HepG2 (cell line): Measurements from ENCODE around the gene MTCH1. TPM values are rescaled to one million over a fixed set of nuclear protein-coding genes. Genes with fewer than 3 reads are reported as not detected.
"Not testable (repeated sequence)": the region's sequence is repeated elsewhere in the genome, so short reads cannot be mapped to it uniquely, and the experiment has no call there.

Experiments
- ATAC-seq: fragments of 200-7000 bp; cut with Tn5 transposase; 3 replicates; pipeline ENCODE4 v1.9.1; 2020; ENCODE audit warnings: mild to moderate bottlenecking, moderate library complexity
- BruUV-seq: library from RNA; stranded (reverse); fragments of 400-500 nt; replicated peaks from 2 replicates; lab custom pipeline; 2021; lab: Mats Ljungman, UMichigan
- CTCF ChIA-PET: fragments of 300-600 bp; formaldehyde crosslinking; extraction: SDS; loops from one replicate; lab custom pipeline; 2021; ENCODE audit warnings: low total read pairs, inconsistent platforms, low intra/inter-chr PET ratio; lab: Yijun Ruan, JAX
- POLR2A ChIA-PET: fragments of 350-600 bp; sonication (Branson Sonifier 250); formaldehyde crosslinking; loops from one replicate; lab custom pipeline; 2020; ENCODE audit warnings: antibody characterized with exemption, inconsistent platforms; lab: Yijun Ruan, JAX
- DNase-seq: peaks from one replicate; pipeline ENCODE4 v3.0.0-alpha.2; 2015; ENCODE audit warnings: low spot score
- FAIRE-seq: peaks from 3 replicates; lab custom pipeline; 2011; peaks lifted over from hg19 to GRCh38; lab: Jason Lieb, UNC
- H2AFZ ChIP-seq: one replicate; pipeline ENCODE4 v1.6.1; 2011; ENCODE audit warnings: low read length, inconsistent platforms
- H3K27ac ChIP-seq: fragments of 300-600 bp; 3 replicates; pipeline ENCODE4 v1.8.0; 2011; ENCODE audit warnings: mixed run types, mild to moderate bottlenecking, mixed read lengths, low read length, inconsistent platforms; ENCODE audit not compliant: insufficient read depth; ENCODE audit errors: extremely low read length
- H3K27me3 ChIP-seq, 2 experiments: fragments of 200-600 bp in 1 of 2; 2 replicates in 1 of 2; 3 replicates in 1 of 2; pipeline versions ENCODE4 v1.6.0 to v1.8.0; 2011; ENCODE audit warnings: low read length in 2 of 2, mild to moderate bottlenecking in 2 of 2, moderate library complexity in 2 of 2, inconsistent platforms in 1 of 2; ENCODE audit not compliant: insufficient read depth in 2 of 2, control insufficient read depth in 1 of 2
- H3K36me3 ChIP-seq, 2 experiments: fragments of 200-600 bp in 1 of 2; replicated peaks in 1 of 2; 2 replicates in 1 of 2; 3 replicates in 1 of 2; pipeline versions ENCODE4 v1.5.1 to v1.8.0; 2011; ENCODE audit warnings: low read length in 2 of 2, inconsistent platforms in 1 of 2; ENCODE audit not compliant: insufficient read depth in 2 of 2, control insufficient read depth in 1 of 2
- H3K4me1 ChIP-seq: 2 replicates; pipeline ENCODE4 v1.5.1; 2012; ENCODE audit warnings: low read length, inconsistent platforms; ENCODE audit not compliant: insufficient read depth
- H3K4me2 ChIP-seq: 2 replicates; pipeline ENCODE4 v1.6.0; 2011; ENCODE audit warnings: low read depth, low read length, inconsistent platforms
- H3K4me3 ChIP-seq, 3 experiments: fragments of 200-600 bp in 1 of 3; sonication (generic), shearing (Covaris generic) in 1 of 3; replicated peaks in 1 of 3; 2 replicates each; pipeline ENCODE4 v1.5.1; 2011 to 2016; ENCODE audit warnings: low read length in 3 of 3, inconsistent platforms in 2 of 3, low read depth in 2 of 3, mild to moderate bottlenecking in 2 of 3, control low read depth in 1 of 3, mixed read lengths in 1 of 3; ENCODE audit not compliant: insufficient read depth in 1 of 3
- H3K79me2 ChIP-seq: one replicate; pipeline ENCODE4 v1.6.1; 2011; ENCODE audit warnings: low read length, inconsistent platforms; ENCODE audit not compliant: insufficient read depth
- H3K9ac ChIP-seq: 2 replicates; pipeline ENCODE4 v1.6.0; 2011; ENCODE audit warnings: mild to moderate bottlenecking, low read depth, low read length, inconsistent platforms; ENCODE audit not compliant: insufficient read depth
- H3K9me3 ChIP-seq: 2 replicates; pipeline ENCODE4 v1.5.1; 2012; ENCODE audit warnings: mild to moderate bottlenecking, low read length
- H4K20me1 ChIP-seq: 2 replicates; pipeline ENCODE4 v1.6.0; 2011; ENCODE audit warnings: inconsistent platforms, mild to moderate bottlenecking, low read length, moderate library complexity; ENCODE audit not compliant: insufficient read depth
- ZC3H13 ChIP-seq: sonication (generic); formaldehyde crosslinking; IDR thresholded peaks from 2 replicates; pipeline ENCODE4 v1.8.1; 2023; ENCODE audit warnings: mild to moderate bottlenecking, missing genetic modification reagents, moderate library complexity
- WGBS: methylation state at CpG from one replicate; pipeline ENCODE4 v1.1.6; 2017; ENCODE audit warnings: low lambda C conversion rate; 5-methylcytosine and 5-hydroxymethylcytosine counted together
- in situ Hi-C: cut with HindIII; loops from 2 replicates; pipeline ENCODE4 v1.10.0; 2017; ENCODE audit warnings: low pct_unique_long_range_greater_than_20kb; ENCODE audit not compliant: extremely low pct_ligation_motif_present
- intact Hi-C: fragments of 100-400 bp; cut with micrococcal nuclease; formaldehyde crosslinking; loops from one replicate; pipeline ENCODE4 v1.10.0; 2022; ENCODE audit not compliant: unreplicated experiment
- polyA plus RNA-seq, 8 experiments: library from polyadenylated mRNA; depleted of rRNA in 3 of 8; stranded (reverse) in 7 of 8; unstranded in 1 of 8; fragments of >200 nt; fragmentation: Illumina TruSeq in 4 of 8; extraction: Trizol in 4 of 8; gene quantifications; 2 replicates each; pipeline versions ENCODE4 v1.2.1 to v1.2.3, GENCODE V29; 2011 to 2016; ENCODE audit warnings: low read depth in 4 of 8, missing spikeins in 1 of 8, mixed read lengths in 1 of 8; ENCODE audit not compliant: insufficient read depth in 1 of 8
- total RNA-seq, 5 experiments: library from RNA; depleted of rRNA; stranded (reverse); fragments of >200 nt; fragmentation: Illumina TruSeq; extraction: Trizol; gene quantifications; 2 replicates each; pipeline ENCODE4 v1.2.3, GENCODE V29; 2016; ENCODE audit warnings: low read depth in 1 of 5
- TF ChIP-seq, protein P1 (sequence below): sonication (generic); formaldehyde crosslinking; IDR thresholded peaks from 2 replicates; pipeline ENCODE4 v1.8.0; 2022; ENCODE audit warnings: mild to moderate bottlenecking, missing genetic modification reagents
- TF ChIP-seq, protein P2 (sequence below): sonication (generic); formaldehyde crosslinking; IDR thresholded peaks from 2 replicates; pipeline ENCODE4 v1.4.0; 2020; ENCODE audit warnings: mild to moderate bottlenecking, low read depth, missing genetic modification reagents

Gene MTCH1
- total and polyA plus RNA-seq, 2 of the 13 experiments (the other 11 are each of a cell fraction or from before 2014, with no cell fraction given), result 86.2 to 144 TPM

DNA sequence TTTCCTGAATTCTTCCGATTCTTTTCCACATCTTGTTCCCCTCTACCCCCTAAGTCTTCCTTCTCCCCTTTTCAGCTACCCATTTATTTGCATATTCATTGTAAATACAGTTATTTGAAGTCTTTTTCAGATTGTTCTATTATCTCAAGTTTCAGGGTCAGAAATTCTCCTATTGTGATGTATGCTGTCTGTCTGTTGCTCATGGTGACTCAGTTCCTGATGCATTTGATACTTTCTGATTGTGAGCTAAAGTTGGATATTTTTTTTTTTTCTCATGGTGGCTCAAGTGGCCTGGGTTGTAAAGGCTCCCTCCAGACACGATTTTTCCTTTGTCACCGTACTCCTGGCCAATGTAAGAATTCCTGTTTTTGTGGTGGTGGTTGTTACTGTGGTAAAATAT is 36.4 kb downstream of the MTCH1 start:
- 36% methylated on average over 3 of the region's 3 CpGs for WGBS
- CTCF ChIA-PET, result no interaction called here
- no peaks in the 10 kb centered on the region for H3K36me3 ChIP-seq
- no peak overlapping the region for H2AFZ ChIP-seq
- no peaks in the 10 kb centered on the region for H3K4me1 ChIP-seq
- TF ChIP-seq ZC3H13 (CRISPR knock-in tag), result no peak
- TF ChIP-seq, protein P1, sequence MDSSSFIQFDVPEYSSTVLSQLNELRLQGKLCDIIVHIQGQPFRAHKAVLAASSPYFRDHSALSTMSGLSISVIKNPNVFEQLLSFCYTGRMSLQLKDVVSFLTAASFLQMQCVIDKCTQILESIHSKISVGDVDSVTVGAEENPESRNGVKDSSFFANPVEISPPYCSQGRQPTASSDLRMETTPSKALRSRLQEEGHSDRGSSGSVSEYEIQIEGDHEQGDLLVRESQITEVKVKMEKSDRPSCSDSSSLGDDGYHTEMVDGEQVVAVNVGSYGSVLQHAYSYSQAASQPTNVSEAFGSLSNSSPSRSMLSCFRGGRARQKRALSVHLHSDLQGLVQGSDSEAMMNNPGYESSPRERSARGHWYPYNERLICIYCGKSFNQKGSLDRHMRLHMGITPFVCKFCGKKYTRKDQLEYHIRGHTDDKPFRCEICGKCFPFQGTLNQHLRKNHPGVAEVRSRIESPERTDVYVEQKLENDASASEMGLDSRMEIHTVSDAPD (CRISPR knock-in tag), result no peak
- TF ChIP-seq, protein P2, sequence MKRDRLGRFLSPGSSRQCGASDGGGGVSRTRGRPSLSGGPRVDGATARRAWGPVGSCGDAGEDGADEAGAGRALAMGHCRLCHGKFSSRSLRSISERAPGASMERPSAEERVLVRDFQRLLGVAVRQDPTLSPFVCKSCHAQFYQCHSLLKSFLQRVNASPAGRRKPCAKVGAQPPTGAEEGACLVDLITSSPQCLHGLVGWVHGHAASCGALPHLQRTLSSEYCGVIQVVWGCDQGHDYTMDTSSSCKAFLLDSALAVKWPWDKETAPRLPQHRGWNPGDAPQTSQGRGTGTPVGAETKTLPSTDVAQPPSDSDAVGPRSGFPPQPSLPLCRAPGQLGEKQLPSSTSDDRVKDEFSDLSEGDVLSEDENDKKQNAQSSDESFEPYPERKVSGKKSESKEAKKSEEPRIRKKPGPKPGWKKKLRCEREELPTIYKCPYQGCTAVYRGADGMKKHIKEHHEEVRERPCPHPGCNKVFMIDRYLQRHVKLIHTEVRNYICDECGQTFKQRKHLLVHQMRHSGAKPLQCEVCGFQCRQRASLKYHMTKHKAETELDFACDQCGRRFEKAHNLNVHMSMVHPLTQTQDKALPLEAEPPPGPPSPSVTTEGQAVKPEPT (CRISPR knock-in tag), result no peak
- no TSS peak for BruUV-seq
- ATAC-seq (no peak), FAIRE-seq (no peak), DNase-seq (no peak)
- intact Hi-C loops (no loop called here), in situ Hi-C loops (no loop called here)
- H3K4me2 ChIP-seq, result no peak overlapping the region
- H4K20me1 ChIP-seq, result no peaks in the 10 kb centered on the region
- H3K4me3 ChIP-seq, result no peak overlapping the region
- POLR2A ChIA-PET, result no interaction called here
- H3K9ac ChIP-seq, result no peak overlapping the region
- H3K27me3 ChIP-seq, result peaks cover 3 to 33% of the 10 kb centered on the region in 2 experiments
- H3K9me3 ChIP-seq, result no peaks in the 10 kb centered on the region
- H3K79me2 ChIP-seq, result no peaks in the 10 kb centered on the region
- H3K27ac ChIP-seq, result no peak overlapping the region

DNA sequence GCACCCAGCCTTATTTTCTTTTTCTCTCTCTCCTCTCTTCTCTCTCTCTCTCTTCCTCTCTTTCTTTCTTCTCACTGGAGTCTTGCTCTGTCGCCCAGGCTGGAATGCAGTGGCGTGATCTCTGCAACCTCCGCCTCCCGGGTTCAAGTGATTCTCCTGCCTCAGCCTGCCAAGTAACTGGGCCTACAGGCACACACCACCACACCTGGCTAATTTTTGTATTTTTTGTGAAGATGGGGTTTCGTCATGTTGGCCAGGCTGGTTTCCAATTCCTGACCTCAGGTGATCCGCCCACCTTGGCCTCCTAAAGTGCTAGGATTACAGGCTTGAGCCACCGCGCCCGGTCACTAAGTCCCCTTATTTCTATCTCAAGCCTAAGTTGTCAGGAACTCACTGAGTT is 36.9 kb downstream of the MTCH1 start:
- H3K4me2 ChIP-seq, H3K36me3 ChIP-seq, POLR2A ChIA-PET, DNase-seq, H2AFZ ChIP-seq, H3K79me2 ChIP-seq, H3K9me3 ChIP-seq, H3K4me3 ChIP-seq, ATAC-seq, H3K27ac ChIP-seq, H3K4me1 ChIP-seq, CTCF ChIA-PET, H4K20me1 ChIP-seq, in situ Hi-C loops, FAIRE-seq, H3K9ac ChIP-seq, intact Hi-C loops, BruUV-seq: not testable (repeated sequence)
- WGBS, result 51% methylated on average over 9 of the region's 9 CpGs
- peaks cover 2 to 33% of the 10 kb centered on the region in 2 experiments for H3K27me3 ChIP-seq
